HAP-1 (cell line): ENCODE measurements around the gene BBS9.
"Not testable (repeated sequence)": the region's sequence is repeated elsewhere in the genome, so short reads cannot be mapped to it uniquely, and the experiment has no call there.

Experiments used
- DNase-seq, 2 experiments: peaks; one replicate each; pipeline ENCODE4 v3.0.0-alpha.2; 2016 to 2020; ENCODE audit warnings: low spot score in 2 of 2
- H3K27me3 ChIP-seq: fragments of 250-450 bp; sonication (Bioruptor Pico); 2 replicates; pipeline ENCODE4 v1.5.1; 2020; ENCODE audit warnings: low read depth, mild to moderate bottlenecking, moderate library complexity
- H3K36me3 ChIP-seq: fragments of 250-450 bp; sonication (Bioruptor Pico); replicated peaks from 2 replicates; pipeline ENCODE4 v1.5.1; 2020; ENCODE audit warnings: mild to moderate bottlenecking
- H3K4me1 ChIP-seq: fragments of 250-450 bp; sonication (Bioruptor Pico); 2 replicates; pipeline ENCODE4 v1.5.1; 2020; ENCODE audit warnings: mild to moderate bottlenecking
- H3K4me3 ChIP-seq: fragments of 250-450 bp; sonication (Bioruptor Pico); 2 replicates; pipeline ENCODE4 v1.5.1; 2020; ENCODE audit warnings: mild to moderate bottlenecking, moderate library complexity
- H3K9me3 ChIP-seq: fragments of 250-450 bp; sonication (Bioruptor Pico); 2 replicates; pipeline ENCODE4 v1.5.1; 2020; ENCODE audit warnings: mild to moderate bottlenecking, moderate library complexity
- in situ Hi-C: fragments of 300-500 bp; cut with MboI; formaldehyde crosslinking; loops from 3 replicates; pipeline ENCODE4 v1.14.3; 2020; ENCODE audit warnings: low sequenced_read_pairs, inconsistent platforms, mixed read lengths

The BBS9 gene

GRCh38 chr7:33472348-33473025 lies 343.1 kb downstream of the BBS9 start:
- Histone ChIP-seq H3K27me3 (no peaks in the 10 kb centered on the region), H3K9me3 (no peaks in the 10 kb centered on the region), H3K36me3 (no peaks in the 10 kb centered on the region), H3K4me3 (no peak overlapping the region), H3K4me1 (no peaks in the 10 kb centered on the region; the same call in 1 of the 2 replicates)
- DNase-seq, result no peak
- in situ Hi-C loops, result no loop called here

GRCh38 chr7:33477719-33478480 lies 348.5 kb downstream of the BBS9 start:
- Histone ChIP-seq H3K9me3 (no peaks in the 10 kb centered on the region), H3K4me1 (no peaks in the 10 kb centered on the region), H3K4me3 (no peak overlapping the region), H3K27me3 (no peaks in the 10 kb centered on the region), H3K36me3 (no peaks in the 10 kb centered on the region)
- no peak for DNase-seq
- in situ Hi-C loops, result no loop called here

GRCh38 chr7:33484476-33484875 lies 355.1 kb downstream of the BBS9 start:
- H3K27me3 ChIP-seq, DNase-seq, H3K36me3 ChIP-seq, H3K9me3 ChIP-seq, in situ Hi-C loops, H3K4me1 ChIP-seq, H3K4me3 ChIP-seq: not testable (repeated sequence)

- no peaks in the 10 kb centered on the region for H3K36me3 ChIP-seq
- H3K27me3 ChIP-seq, result no peaks in the 10 kb centered on the region
- no peak overlapping the region for H3K4me3 ChIP-seq
- no peaks in the 10 kb centered on the region for H3K4me1 ChIP-seq
- no peak for DNase-seq
- in situ Hi-C loops, result no loop called here
- no peaks in the 10 kb centered on the region for H3K9me3 ChIP-seq
Observed at GRCh38 chr7:33485747-33486493, 356.6 kb downstream of the BBS9 start.

GRCh38 chr7:33486633-33487032 lies 357.3 kb downstream of the BBS9 start:
- DNase-seq, result no peak
- in situ Hi-C loops, result no loop called here
- H3K27me3 ChIP-seq, result no peaks in the 10 kb centered on the region
- H3K36me3 ChIP-seq, result no peaks in the 10 kb centered on the region
- H3K4me3 ChIP-seq, result no peak overlapping the region
- no peaks in the 10 kb centered on the region for H3K4me1 ChIP-seq
- no peaks in the 10 kb centered on the region for H3K9me3 ChIP-seq

- no peaks in the 10 kb centered on the region for H3K4me1 ChIP-seq
- in situ Hi-C loops, result no loop called here
- no peak for DNase-seq
- H3K36me3 ChIP-seq, result no peaks in the 10 kb centered on the region
- no peaks in the 10 kb centered on the region for H3K9me3 ChIP-seq
- H3K27me3 ChIP-seq, result no peaks in the 10 kb centered on the region
- no peak overlapping the region for H3K4me3 ChIP-seq
Observed at GRCh38 chr7:33487998-33488682, 358.8 kb downstream of the BBS9 start.

- no peak for DNase-seq
- H3K4me1 ChIP-seq, result no peaks in the 10 kb centered on the region
Observed at GRCh38 chr7:33494474-33494873, 365.1 kb downstream of the BBS9 start.

GRCh38 chr7:33495207-33495606 lies 365.8 kb downstream of the BBS9 start:
- Histone ChIP-seq H3K27me3 (peaks cover 2% of the 10 kb centered on the region; the same call in 1 of the 2 replicates), H3K4me3 (no peak overlapping the region), H3K9me3 (no peaks in the 10 kb centered on the region), H3K36me3 (no peaks in the 10 kb centered on the region), H3K4me1 (no peaks in the 10 kb centered on the region)
- in situ Hi-C loops, result no loop called here
- DNase-seq, result no peak

More at GRCh38 chr7:33494474-33494873, 365.1 kb downstream of the BBS9 start:
- Histone ChIP-seq H3K36me3 (no peaks in the 10 kb centered on the region), H3K4me3 (no peak overlapping the region), H3K9me3 (no peaks in the 10 kb centered on the region), H3K27me3 (peaks cover 2% of the 10 kb centered on the region; the same call in 1 of the 2 replicates)
- in situ Hi-C loops, result no loop called here

GRCh38 chr7:33497051-33497450 lies 367.7 kb downstream of the BBS9 start:
- Histone ChIP-seq H3K4me1 (no peaks in the 10 kb centered on the region), H3K27me3 (peaks cover 2% of the 10 kb centered on the region; the same call in 1 of the 2 replicates), H3K4me3 (no peak overlapping the region), H3K36me3 (no peaks in the 10 kb centered on the region), H3K9me3 (no peaks in the 10 kb centered on the region)
- DNase-seq, result no peak
- in situ Hi-C loops, result no loop called here

GRCh38 chr7:33500703-33501701 lies 371.6 kb downstream of the BBS9 start:
- Histone ChIP-seq H3K36me3 (no peaks in the 10 kb centered on the region), H3K4me1 (no peaks in the 10 kb centered on the region), H3K9me3 (no peaks in the 10 kb centered on the region), H3K4me3 (no peak overlapping the region), H3K27me3 (peaks cover 6% of the 10 kb centered on the region)
- DNase-seq, result no peak
- in situ Hi-C loops, result no loop called here

- H3K27me3 ChIP-seq, result peaks cover 6% of the 10 kb centered on the region
- H3K9me3 ChIP-seq, result no peaks in the 10 kb centered on the region
- H3K36me3 ChIP-seq, result no peaks in the 10 kb centered on the region
- H3K4me1 ChIP-seq, result no peaks in the 10 kb centered on the region
- in situ Hi-C loops, result no loop called here
- no peak for DNase-seq
- H3K4me3 ChIP-seq, result no peak overlapping the region
Observed at GRCh38 chr7:33503014-33503413, 373.6 kb downstream of the BBS9 start.

GRCh38 chr7:33503736-33504135 lies 374.4 kb downstream of the BBS9 start:
- no peak for DNase-seq
- Histone ChIP-seq H3K36me3 (no peaks in the 10 kb centered on the region), H3K27me3 (peaks cover 6% of the 10 kb centered on the region; the same call in 1 of the 2 replicates), H3K4me3 (no peak overlapping the region), H3K4me1 (no peaks in the 10 kb centered on the region), H3K9me3 (no peaks in the 10 kb centered on the region)
- in situ Hi-C loops, result no loop called here
